MCF 10A (cell line): ENCODE data around the gene CYYR1. TPM values are rescaled to one million over a fixed set of nuclear protein-coding genes. Genes with fewer than 3 reads are reported as not detected.

Experiments
- BruUV-seq: library from RNA; stranded (reverse); fragments of 400-500 nt; replicated peaks from 2 replicates; lab custom pipeline; 2021; lab: Mats Ljungman, UMichigan
- CTCF ChIA-PET: fragments of 300-600 bp; sonication (Branson Sonifier 250); formaldehyde crosslinking; extraction: SDS; loops from one replicate; lab custom pipeline; 2021; ENCODE audit warnings: antibody characterized with exemption, inconsistent platforms; lab: Yijun Ruan, JAX
- POLR2A ChIA-PET: fragments of 300-600, 350-650 bp; sonication (Branson Sonifier 250); formaldehyde crosslinking; extraction: SDS; loops from one replicate; lab custom pipeline; 2020; ENCODE audit warnings: antibody characterized with exemption, inconsistent platforms; lab: Yijun Ruan, JAX
- DNase-seq: peaks from one replicate; pipeline ENCODE4 v3.0.0-alpha.2; 2018; ENCODE audit not compliant: unreplicated experiment
- H3K27ac Mint-ChIP-seq: one replicate; pipeline ENCODE4 v1.8.0; 2022; ENCODE audit warnings: mild to moderate bottlenecking, low read depth, mixed read lengths; ENCODE audit not compliant: unreplicated experiment
- H3K27me3 Mint-ChIP-seq: one replicate; pipeline ENCODE4 v1.8.0; 2022; ENCODE audit warnings: mixed read lengths; ENCODE audit not compliant: insufficient read depth, unreplicated experiment
- H3K36me3 Mint-ChIP-seq: one replicate; pipeline ENCODE4 v1.8.0; 2022; ENCODE audit warnings: mild to moderate bottlenecking, moderate library complexity, mixed read lengths; ENCODE audit not compliant: insufficient read depth, unreplicated experiment
- H3K4me1 Mint-ChIP-seq: one replicate; pipeline ENCODE4 v1.8.0; 2022; ENCODE audit warnings: mixed read lengths; ENCODE audit not compliant: insufficient read depth, unreplicated experiment
- H3K4me3 Mint-ChIP-seq: one replicate; pipeline ENCODE4 v1.8.0; 2022; ENCODE audit warnings: mild to moderate bottlenecking, moderate library complexity, mixed read lengths; ENCODE audit not compliant: unreplicated experiment
- H3K9me3 Mint-ChIP-seq: one replicate; pipeline ENCODE4 v1.8.0; 2022; ENCODE audit warnings: mixed read lengths; ENCODE audit not compliant: unreplicated experiment
- CTCF ChIP-seq: fragments of 200-600 bp; IDR thresholded peaks from one replicate; pipeline ENCODE4 v1.8.0; 2022; ENCODE audit warnings: antibody characterized with exemption, mild to moderate bottlenecking; ENCODE audit not compliant: unreplicated experiment
- intact Hi-C: fragments of 100-400 bp; cut with micrococcal nuclease; formaldehyde crosslinking; loops from 2 replicates; pipeline ENCODE4 v1.14.1; 2022
- total RNA-seq: library from RNA; stranded (reverse); gene quantifications from 2 replicates; pipeline ENCODE4 v1.2.3, GENCODE V29; 2022

Gene CYYR1
- total RNA-seq, 1 experiment from 2014 or later, result not detected

GRCh38 chr21:26591543-26591942 is 18.5 kb upstream of the CYYR1 start:
- no peaks in the 10 kb centered on the region for H3K36me3 Mint-ChIP-seq
- no peak for DNase-seq

GRCh38 chr21:26588446-26588845 is 15.4 kb upstream of the CYYR1 start:
- BruUV-seq, result no TSS peak
- H3K27ac Mint-ChIP-seq, result peak overlapping the region; percentile 28
- peaks cover 13% of the 10 kb centered on the region for H3K4me1 Mint-ChIP-seq
- H3K9me3 Mint-ChIP-seq, result no peaks in the 10 kb centered on the region
- H3K4me3 Mint-ChIP-seq, result no peak overlapping the region
- no peak for DNase-seq
- CTCF ChIA-PET, result interaction anchor here (0.6 kb wide), 1 partner anchor 222 kb away, joined by 3 read pairs; no protein-coding TSS in a partner anchor
- POLR2A ChIA-PET, result interaction anchor here (0.9 to 1.9 kb wide), 6 partner anchors 9 to 460 kb away, joined by 3 to 8 read pairs (median 4); no protein-coding TSS in a partner anchor
- TF ChIP-seq CTCF, result no peak
- intact Hi-C loops, result loop anchor here (5.0 kb wide), 1 partner anchor 416 kb away; the partner anchor contains the start of gene APP
- no peaks in the 10 kb centered on the region for H3K36me3 Mint-ChIP-seq
- H3K27me3 Mint-ChIP-seq, result no peaks in the 10 kb centered on the region

More at GRCh38 chr21:26591543-26591942, 18.5 kb upstream of the CYYR1 start:
- Mint-ChIP-seq H3K4me3 (no peak overlapping the region), H3K9me3 (no peaks in the 10 kb centered on the region), H3K4me1 (peaks cover 13% of the 10 kb centered on the region), H3K27me3 (no peaks in the 10 kb centered on the region), H3K27ac (no peak overlapping the region)
- POLR2A ChIA-PET, result interaction anchor here (0.6 to 0.8 kb wide), 3 partner anchors 115 to 765 kb away, joined by 3 to 5 read pairs (median 3); no protein-coding TSS in a partner anchor
- CTCF ChIA-PET, result interaction anchor here (0.6 to 1.0 kb wide), 3 partner anchors 52 to 424 kb away, joined by 3 to 4 read pairs (median 3); no protein-coding TSS in a partner anchor
- no peak for TF ChIP-seq CTCF
- intact Hi-C loops, result no loop called here
- no TSS peak for BruUV-seq

GRCh38 chr21:26587736-26588201 is 14.7 kb upstream of the CYYR1 start:
- no TSS peak for BruUV-seq
- Mint-ChIP-seq H3K9me3 (no peaks in the 10 kb centered on the region), H3K4me3 (peak overlapping the region; percentile 30), H3K27me3 (no peaks in the 10 kb centered on the region), H3K36me3 (no peaks in the 10 kb centered on the region), H3K4me1 (peaks cover 13% of the 10 kb centered on the region), H3K27ac (peak overlapping the region; percentile 28)
- DNase-seq, result peak; percentile 81
- CTCF ChIA-PET, result interaction anchor here (0.6 kb wide), 2 partner anchors 10 to 222 kb away, joined by 3 read pairs; no protein-coding TSS in a partner anchor
- POLR2A ChIA-PET, result interaction anchor here (0.7 to 1.9 kb wide), 7 partner anchors 10 to 460 kb away, joined by 3 to 8 read pairs (median 3); no protein-coding TSS in a partner anchor
- intact Hi-C loops, result loop anchor here (5.0 kb wide), 1 partner anchor 415 kb away; the partner anchor contains the start of gene APP
- TF ChIP-seq CTCF, result no peak

- peaks cover 13% of the 10 kb centered on the region for H3K4me1 Mint-ChIP-seq
- peaks cover 9% of the 10 kb centered on the region for H3K9me3 Mint-ChIP-seq
- no peak overlapping the region for H3K4me3 Mint-ChIP-seq
- BruUV-seq, result no TSS peak
- ChIA-PET POLR2A (interaction anchor here (0.6 kb wide), 1 partner anchor 131 kb away, joined by 3 read pairs; no protein-coding TSS in a partner anchor), CTCF (interaction anchor here (0.6 to 0.8 kb wide), 2 partner anchors 53 to 196 kb away, joined by 3 to 6 read pairs; no protein-coding TSS in a partner anchor)
- no peak for TF ChIP-seq CTCF
- no peak for DNase-seq
- no peaks in the 10 kb centered on the region for H3K27me3 Mint-ChIP-seq
- H3K36me3 Mint-ChIP-seq, result no peaks in the 10 kb centered on the region
- no peak overlapping the region for H3K27ac Mint-ChIP-seq
- intact Hi-C loops, result no loop called here
Observed at GRCh38 chr21:26583769-26584168, 10.7 kb upstream of the CYYR1 start.
